HCT116 (cell line): Measurements from ENCODE around the gene RND3. TPM values are rescaled to one million over a fixed set of nuclear protein-coding genes. Genes with fewer than 3 reads are reported as not detected.

ENCODE experiments used
- ATAC-seq: fragments of 200-7000 bp; cut with Tn5 transposase; 2 replicates; pipeline ENCODE4 v1.9.1; 2020; ENCODE audit warnings: mild to moderate bottlenecking, moderate library complexity
- BruUV-seq: library from RNA; stranded (reverse); fragments of 400-500 nt; replicated peaks from 2 replicates; lab custom pipeline; 2021; lab: Mats Ljungman, UMichigan
- CTCF ChIA-PET: fragments of 300-600 bp; sonication (Branson Sonifier 250); formaldehyde crosslinking; loops from one replicate; lab custom pipeline; 2021; ENCODE audit warnings: antibody characterized with exemption; lab: Charles Lee
- POLR2A ChIA-PET: fragments of 300-600, 350-600 bp; sonication (Branson Sonifier 250); formaldehyde crosslinking; loops from one replicate; lab custom pipeline; 2021; ENCODE audit warnings: antibody characterized with exemption; lab: Charles Lee
- RAD21 ChIA-PET, 2 experiments: fragments of 300-600 bp; sonication (Branson Sonifier 250); formaldehyde crosslinking; loops; one replicate each; lab custom pipeline; 2023; ENCODE audit warnings: low total read pairs in 2 of 2; ENCODE audit not compliant: uncharacterized antibody in 2 of 2, unreplicated experiment in 2 of 2, low non-redundant PET in 1 of 2; lab: Charles Lee
- DNase-seq: peaks from one replicate; pipeline ENCODE4 v3.0.0-alpha.2; 2010; ENCODE audit warnings: low read depth, low spot score
- H2AFZ ChIP-seq: fragments of 200-600 bp; shearing (Covaris generic), sonication (generic); 2 replicates; pipeline ENCODE4 v1.6.1; 2017; ENCODE audit warnings: low read depth, mixed run types, mixed read lengths, antibody characterized with exemption, low read length; ENCODE audit not compliant: poor library complexity, severe bottlenecking
- H3K27ac ChIP-seq: 2 replicates; pipeline ENCODE4 v1.5.1; 2012; ENCODE audit warnings: low read depth, low read length
- H3K27me3 ChIP-seq: fragments of 200-600 bp; sonication (generic); 2 replicates; pipeline ENCODE4 v1.6.1; 2016; ENCODE audit warnings: mixed run types, low read length, mixed read lengths; ENCODE audit not compliant: insufficient read depth
- H3K36me3 ChIP-seq, 2 experiments: fragments of 200-500 bp in 1 of 2; fragments of 200-600 bp in 1 of 2; sonication (Bioruptor generic) in 1 of 2; sonication (generic) in 1 of 2; 2 replicates each; pipeline versions ENCODE4 v1.5.1 to v1.6.1; 2014 to 2016; ENCODE audit warnings: low read length in 2 of 2, inconsistent platforms in 1 of 2, mixed read lengths in 1 of 2, mixed run types in 1 of 2; ENCODE audit not compliant: insufficient read depth in 2 of 2, control insufficient read depth in 1 of 2
- H3K4me1 ChIP-seq, 2 experiments: fragments of 200-600 bp in 1 of 2; sonication (generic) in 1 of 2; 2 replicates each; pipeline versions ENCODE4 v1.5.1 to v1.6.1; 2012 to 2017; ENCODE audit warnings: low read length in 2 of 2, inconsistent platforms in 1 of 2, mild to moderate bottlenecking in 1 of 2, mixed read lengths in 1 of 2, mixed run types in 1 of 2, moderate library complexity in 1 of 2; ENCODE audit not compliant: insufficient read depth in 2 of 2, control insufficient read depth in 1 of 2
- H3K4me2 ChIP-seq: fragments of 200-600 bp; sonication (generic); 2 replicates; pipeline ENCODE4 v1.6.1; 2017; ENCODE audit warnings: mixed run types, low read length, mixed read lengths
- H3K4me3 ChIP-seq, 2 experiments: fragments of 200-600 bp in 1 of 2; sonication (generic) in 1 of 2; replicated peaks in 1 of 2; 2 replicates each; pipeline ENCODE4 v1.5.1; 2011 to 2016; ENCODE audit warnings: low read length in 2 of 2, control low read depth in 1 of 2, low read depth in 1 of 2, mild to moderate bottlenecking in 1 of 2, mixed read lengths in 1 of 2, mixed run types in 1 of 2
- H3K79me2 ChIP-seq: fragments of 200-600 bp; sonication (generic); 2 replicates; pipeline ENCODE4 v1.6.1; 2017; ENCODE audit warnings: mild to moderate bottlenecking, mixed run types, low read length, moderate library complexity, mixed read lengths; ENCODE audit not compliant: insufficient read depth
- H3K9ac ChIP-seq: fragments of 200-600 bp; sonication (generic); 2 replicates; pipeline ENCODE4 v1.6.1; 2016; ENCODE audit warnings: low read length, mixed read lengths
- H3K9me2 ChIP-seq: fragments of 200-600 bp; sonication (generic), shearing (Covaris generic); 2 replicates; pipeline ENCODE4 v1.6.1; 2017; ENCODE audit warnings: mixed run types, mild to moderate bottlenecking, moderate library complexity; ENCODE audit not compliant: insufficient read depth
- H3K9me3 ChIP-seq, 2 experiments: fragments of 200-500 bp in 1 of 2; fragments of 200-600 bp in 1 of 2; sonication (Bioruptor generic) in 1 of 2; sonication (generic) in 1 of 2; 2 replicates each; pipeline ENCODE4 v1.6.1; 2014 to 2017; ENCODE audit warnings: low read length in 2 of 2, mixed read lengths in 2 of 2, inconsistent platforms in 1 of 2, low read depth in 1 of 2, mild to moderate bottlenecking in 1 of 2, mixed run types in 1 of 2, moderate library complexity in 1 of 2; ENCODE audit not compliant: control insufficient read depth in 1 of 2, insufficient read depth in 1 of 2
- H4K20me1 ChIP-seq: fragments of 200-600 bp; sonication (generic), shearing (Covaris generic); 2 replicates; pipeline ENCODE4 v1.6.1; 2017; ENCODE audit warnings: mixed run types, mild to moderate bottlenecking, moderate library complexity; ENCODE audit not compliant: insufficient read depth
- ATF3 ChIP-seq: IDR thresholded peaks from 2 replicates; pipeline ENCODE4 v1.6.1; 2012
- CEBPB ChIP-seq: IDR thresholded peaks from 2 replicates; pipeline ENCODE4 v1.6.1; 2012; ENCODE audit warnings: low read depth
- EGR1 ChIP-seq: IDR thresholded peaks from 2 replicates; pipeline ENCODE4 v1.6.1; 2012; ENCODE audit warnings: low read depth
- EZH2 ChIP-seq: fragments of 200-600 bp; sonication (generic); IDR thresholded peaks from 2 replicates; pipeline ENCODE4 v1.6.1; 2017; ENCODE audit warnings: antibody characterized with exemption, mixed run types
- EZH2phosphoT487 ChIP-seq: fragments of 200-600 bp; IDR thresholded peaks from 2 replicates; pipeline ENCODE4 v1.6.1; 2018; ENCODE audit warnings: antibody characterized with exemption, borderline replicate concordance
- MAX ChIP-seq: IDR thresholded peaks from 2 replicates; pipeline ENCODE4 v1.6.1; 2012
- POLR2A ChIP-seq: IDR thresholded peaks from 2 replicates; pipeline ENCODE4 v1.7.0; 2011; ENCODE audit warnings: borderline replicate concordance; ENCODE audit not compliant: insufficient read depth, insufficient read length; ENCODE audit errors: extremely low read depth
- RAD21 ChIP-seq: IDR thresholded peaks from 2 replicates; pipeline ENCODE4 v1.6.1; 2012; ENCODE audit warnings: low read depth, mild to moderate bottlenecking
- SIN3A ChIP-seq: IDR thresholded peaks from 2 replicates; pipeline ENCODE4 v1.6.1; 2012; ENCODE audit warnings: low read depth
- SP1 ChIP-seq: IDR thresholded peaks from 2 replicates; pipeline ENCODE4 v1.6.1; 2012; ENCODE audit warnings: low read depth
- TCF7L2 ChIP-seq: IDR thresholded peaks from 2 replicates; pipeline ENCODE4 v1.7.0; 2011; ENCODE audit warnings: borderline replicate concordance, inconsistent platforms; ENCODE audit not compliant: insufficient read depth, insufficient read length; ENCODE audit errors: extremely low read depth
- YY1 ChIP-seq: IDR thresholded peaks from 2 replicates; pipeline ENCODE4 v1.6.1; 2011; ENCODE audit warnings: low read length, low read depth, moderate library complexity, mild to moderate bottlenecking; ENCODE audit not compliant: insufficient replicate concordance; ENCODE audit errors: extremely low read depth
- ZBTB33 ChIP-seq: IDR thresholded peaks from 2 replicates; pipeline ENCODE4 v1.6.1; 2011; ENCODE audit warnings: mild to moderate bottlenecking, low read length, moderate library complexity; ENCODE audit not compliant: insufficient replicate concordance; ENCODE audit errors: extremely low read depth
- ZFX ChIP-seq: fragments of 450-650 bp; IDR thresholded peaks from 2 replicates; pipeline ENCODE4 v1.6.1; 2017
- ZNF274 ChIP-seq: fragments of 200-500 bp; sonication (Bioruptor generic); IDR thresholded peaks from 2 replicates; pipeline ENCODE4 v1.6.1; 2014; ENCODE audit warnings: mild to moderate bottlenecking, low read depth, low read length, inconsistent platforms
- intact Hi-C: fragments of 100-400 bp; cut with micrococcal nuclease; formaldehyde crosslinking; loops from 2 replicates; pipeline ENCODE4 v1.10.0; 2022
- total RNA-seq: library from RNA; stranded (reverse); gene quantifications from one replicate; pipeline ENCODE4 v1.2.1, GENCODE V29; 2021; ENCODE audit not compliant: unreplicated experiment

Gene RND3
- total RNA-seq, 1 experiment from 2014 or later = 15.0 TPM

GRCh38 chr2:150476286-150476685 is 11.2 kb downstream of the RND3 start:
- Histone ChIP-seq H3K79me2 (peaks cover 98% of the 10 kb centered on the region), H3K4me3 (no peak overlapping the region), H3K27ac (no peak overlapping the region), H3K36me3 (peaks cover 2 to 36% of the 10 kb centered on the region in 2 experiments; a peak in 2 of 4 replicates), H3K9me3 (no peaks in the 10 kb centered on the region), H3K27me3 (no peaks in the 10 kb centered on the region), H4K20me1 (peaks cover 6% of the 10 kb centered on the region; the same call in 1 of the 2 replicates), H3K4me1 (peaks cover 38 to 98% of the 10 kb centered on the region in 2 experiments), H3K9ac (no peak overlapping the region), H2AFZ (no peak overlapping the region), H3K9me2 (no peaks in the 10 kb centered on the region), H3K4me2 (no peak overlapping the region)
- ATAC-seq (no peak), DNase-seq (no peak)
- intact Hi-C loops = no loop called here
- ChIA-PET POLR2A (interaction anchor here (1.7 kb wide), 1 partner anchor 9 kb away, joined by 4 read pairs; no protein-coding TSS in a partner anchor), RAD21 (no interaction called here), CTCF (no interaction called here)
- TF ChIP-seq YY1 = no peak
- no peak for TF ChIP-seq EGR1
- no peak for TF ChIP-seq MAX
- no peak for TF ChIP-seq TCF7L2
- no peak for TF ChIP-seq SP1
- TF ChIP-seq CEBPB = no peak
- no peak for TF ChIP-seq EZH2phosphoT487
- TF ChIP-seq POLR2A = no peak
- TF ChIP-seq ZFX = no peak
- TF ChIP-seq ZBTB33 = no peak
- no peak for TF ChIP-seq ATF3
- no peak for TF ChIP-seq RAD21
- TF ChIP-seq SIN3A = no peak
- TF ChIP-seq EZH2 = no peak
- TF ChIP-seq ZNF274 = no peak
- BruUV-seq = no TSS peak
